Measurements from ENCODE around the gene CLDN1. TPM values are rescaled to one million over a fixed set of nuclear protein-coding genes. Genes with fewer than 3 reads are reported as not detected.

Gene CLDN1
- total and polyA plus RNA-seq, 10 of the 15 experiments (the other 5 are each of a cell fraction or from before 2014, with no cell fraction given): 3.4 to 22.8 (median 8.5) TPM

- BruUV-seq (replicated peaks): no TSS peak
- SMC1A ChIA-PET (ENCODE audit: uncharacterized antibody, unreplicated experiment): interaction anchor here (1.0 to 2.0 kb wide), 7 partner anchors 9 to 66 kb away, joined by 3 to 12 read pairs (median 3); partner anchors contain the start of gene CLDN1
- H3K4me3 ChIP-seq: no peak overlapping the region
- no peak for ATAC-seq
- H3K27ac ChIP-seq (ENCODE audit: control insufficient read depth, insufficient read depth): no peak overlapping the region
- H3K4me1 ChIP-seq (ENCODE audit: control insufficient read depth, insufficient read depth, low read length): no peaks in the 10 kb centered on the region
- H2AFZ ChIP-seq (ENCODE audit: control insufficient read depth, low read depth, low read length): no peak overlapping the region
- intact Hi-C loops (cut with micrococcal nuclease; ENCODE audit: unreplicated experiment) (no loop called here), in situ Hi-C loops (cut with MboI) (no loop called here)
- POLR2A ChIA-PET: interaction anchor here (1.0 to 1.5 kb wide), 2 partner anchors 11 to 168 kb away, joined by 3 to 4 read pairs; no protein-coding TSS in a partner anchor
- CTCF ChIA-PET: interaction anchor here (0.8 to 2.0 kb wide), 6 partner anchors 10 to 127 kb away, joined by 3 to 7 read pairs (median 3); no protein-coding TSS in a partner anchor
- TF ChIP-seq IRF5 (IDR thresholded peaks at IDR 0.05; ENCODE audit: borderline replicate concordance): no peak
- no peak for TF ChIP-seq GABPA (IDR thresholded peaks at IDR 0.05; ENCODE audit: low read depth)
- TF ChIP-seq ESRRA (IDR thresholded peaks at IDR 0.05; ENCODE audit: low read length): no peak
- TF ChIP-seq ZNF217 (IDR thresholded peaks at IDR 0.05): no peak
- TF ChIP-seq CBFB (IDR thresholded peaks at IDR 0.05; ENCODE audit: low read depth): no peak
- no peak for TF ChIP-seq RUNX3 (IDR thresholded peaks at IDR 0.05; ENCODE audit: low read length)
- TF ChIP-seq NR2C1 (IDR thresholded peaks at IDR 0.05): no peak
- no peak for TF ChIP-seq IRF3 (IDR thresholded peaks at IDR 0.05)
- no peaks in the 10 kb centered on the region for H3K36me3 ChIP-seq (ENCODE audit: control insufficient read depth in 2 of 2, insufficient read depth in 2 of 2, low read length in 1 of 2)
- no peak overlapping the region for H3K9ac ChIP-seq (ENCODE audit: control insufficient read depth, insufficient read depth, low read length)
- no peaks in the 10 kb centered on the region for H4K20me1 ChIP-seq (ENCODE audit: control insufficient read depth, insufficient read depth)
- DNase-seq (ENCODE audit: low read depth, low spot score): no peak
- RAD21 ChIA-PET (ENCODE audit: unreplicated experiment): interaction anchor here (0.8 to 1.6 kb wide), 6 partner anchors 11 to 146 kb away, joined by 3 to 5 read pairs (median 4); no protein-coding TSS in a partner anchor
- H3K4me2 ChIP-seq (ENCODE audit: control insufficient read depth, insufficient read depth): no peak overlapping the region
- no peaks in the 10 kb centered on the region for H3K9me3 ChIP-seq (replicated peaks; ENCODE audit: control insufficient read depth, insufficient read depth, low read length)
- no peaks in the 10 kb centered on the region for H3K27me3 ChIP-seq (replicated peaks in 1 of 2; ENCODE audit: control insufficient read depth in 2 of 2, insufficient read depth in 2 of 2, low read length in 1 of 2)
- no peak for FAIRE-seq
- no peaks in the 10 kb centered on the region for H3K79me2 ChIP-seq (ENCODE audit: control insufficient read depth, insufficient read depth, low read length)
Measured at GRCh38 chr3:190356246-190356645, 34.0 kb upstream of the CLDN1 start.

Measured in GM12878 (cell line).